Stomach (tissue), 4 donors: ENCODE data around the gene TATDN2.

ENCODE experiments used
- EP300 ChIP-seq: sonication (generic); formaldehyde crosslinking; IDR thresholded peaks from one replicate; pipeline ENCODE4 v1.6.1; 2017; ENCODE audit warnings: antibody characterized with exemption
- POLR2A ChIP-seq, 4 donors: fragments of 450-650 bp; IDR thresholded peaks; one replicate each; pipeline ENCODE4 v1.6.1; 2016; ENCODE audit warnings: antibody characterized with exemption in 4 of 4, control low read depth in 2 of 4, mild to moderate bottlenecking in 1 of 4, moderate library complexity in 1 of 4
- POLR2AphosphoS5 ChIP-seq, 3 donors: sonication (generic); formaldehyde crosslinking; IDR thresholded peaks; one replicate each; pipeline ENCODE4 v1.6.1; 2016; ENCODE audit warnings: antibody characterized with exemption in 3 of 3
- TF ChIP-seq, protein P1 (sequence below), 7 experiments: fragments of 450-650 bp in 4 of 7; fragments of 200-600 bp in 3 of 7; sonication (generic) in 3 of 7; IDR thresholded peaks; one replicate each; pipeline ENCODE4 v1.5.1; 2016 to 2019; ENCODE audit warnings: antibody characterized with exemption in 7 of 7, control low read depth in 2 of 7, mild to moderate bottlenecking in 1 of 7

GRCh38 chr3:10280177-10280529 is 31.9 kb downstream of the TATDN2 start:
- TF ChIP-seq POLR2AphosphoS5 (IDR thresholded peaks at IDR 0.05) (no peak), POLR2A (IDR thresholded peaks at IDR 0.05) (no peak), EP300 (no peak)
- TF ChIP-seq, protein P1, sequence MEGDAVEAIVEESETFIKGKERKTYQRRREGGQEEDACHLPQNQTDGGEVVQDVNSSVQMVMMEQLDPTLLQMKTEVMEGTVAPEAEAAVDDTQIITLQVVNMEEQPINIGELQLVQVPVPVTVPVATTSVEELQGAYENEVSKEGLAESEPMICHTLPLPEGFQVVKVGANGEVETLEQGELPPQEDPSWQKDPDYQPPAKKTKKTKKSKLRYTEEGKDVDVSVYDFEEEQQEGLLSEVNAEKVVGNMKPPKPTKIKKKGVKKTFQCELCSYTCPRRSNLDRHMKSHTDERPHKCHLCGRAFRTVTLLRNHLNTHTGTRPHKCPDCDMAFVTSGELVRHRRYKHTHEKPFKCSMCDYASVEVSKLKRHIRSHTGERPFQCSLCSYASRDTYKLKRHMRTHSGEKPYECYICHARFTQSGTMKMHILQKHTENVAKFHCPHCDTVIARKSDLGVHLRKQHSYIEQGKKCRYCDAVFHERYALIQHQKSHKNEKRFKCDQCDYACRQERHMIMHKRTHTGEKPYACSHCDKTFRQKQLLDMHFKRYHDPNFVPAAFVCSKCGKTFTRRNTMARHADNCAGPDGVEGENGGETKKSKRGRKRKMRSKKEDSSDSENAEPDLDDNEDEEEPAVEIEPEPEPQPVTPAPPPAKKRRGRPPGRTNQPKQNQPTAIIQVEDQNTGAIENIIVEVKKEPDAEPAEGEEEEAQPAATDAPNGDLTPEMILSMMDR (IDR thresholded peaks at IDR 0.05): no peak
